HL-60/S4 (cell line): Measurements from ENCODE around the gene PAXX.

Source experiments
- in situ Hi-C: fragments of 300-500 bp; cut with MboI; formaldehyde crosslinking; loops from 2 replicates; pipeline ENCODE4 v1.14.3; 2022; ENCODE audit warnings: low sequenced_read_pairs

The PAXX gene

DNA sequence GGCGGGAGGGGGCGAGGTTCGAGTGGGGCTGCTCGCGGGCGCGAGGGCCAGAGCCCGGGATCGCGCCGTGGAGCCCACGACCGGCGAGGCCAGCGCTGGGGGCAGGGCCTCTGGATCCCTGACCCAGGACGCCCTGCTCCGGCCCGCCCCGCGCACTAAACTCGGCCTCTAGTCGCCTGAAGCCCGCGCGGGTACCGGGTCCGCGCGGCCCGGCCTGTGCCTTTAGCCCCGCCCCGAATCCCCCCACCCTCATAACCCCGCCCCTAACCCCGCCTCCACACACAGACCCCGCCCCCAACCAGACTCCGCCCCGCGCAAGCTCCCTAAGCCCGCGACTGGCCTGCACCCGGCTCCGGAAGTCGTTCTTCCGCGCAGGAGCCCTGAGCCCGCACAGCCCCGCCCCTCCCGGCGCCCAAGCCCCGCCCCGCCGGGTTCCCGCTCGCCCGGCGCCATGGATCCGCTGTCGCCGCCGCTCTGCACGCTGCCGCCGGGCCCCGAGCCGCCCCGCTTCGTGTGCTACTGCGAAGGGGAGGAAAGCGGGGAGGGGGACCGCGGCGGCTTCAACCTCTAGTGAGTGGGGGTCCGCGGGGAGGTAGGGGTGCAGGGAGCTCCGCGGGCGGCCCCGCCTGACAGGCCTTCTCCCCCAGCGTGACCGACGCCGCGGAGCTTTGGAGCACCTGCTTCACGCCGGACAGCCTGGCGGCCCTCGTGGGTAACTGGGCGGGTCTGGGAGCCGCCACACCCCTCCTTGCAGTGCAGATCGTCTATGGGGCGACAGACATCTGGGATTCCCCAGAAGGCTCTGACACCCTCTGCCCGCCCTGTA lies at the start of gene PAXX:
PAXX (plus strand) TSS at position 430 of the 826 bp plus-strand sequence; CDS start at position 452, 22 bp downstream.
- in situ Hi-C loops: no loop called here

DNA sequence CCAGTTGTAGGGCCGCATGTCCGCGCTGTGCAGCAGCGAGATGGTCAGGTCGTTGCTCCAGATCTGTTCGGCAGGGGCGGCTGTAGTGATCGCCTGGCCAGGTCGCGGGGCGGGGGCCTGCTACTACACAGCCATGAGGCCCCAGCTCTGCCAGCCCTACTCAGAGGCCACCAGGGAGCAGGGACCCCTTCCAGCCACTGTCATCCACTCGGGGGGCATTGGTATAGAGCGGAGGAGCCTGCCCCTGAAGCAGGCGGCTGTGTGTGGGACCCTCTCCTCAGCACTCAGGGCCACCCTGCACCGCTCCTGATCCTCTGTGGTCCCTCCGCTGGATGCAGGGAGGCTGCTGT lies 49.4 kb upstream of the PAXX start:
- in situ Hi-C loops: no loop called here

DNA sequence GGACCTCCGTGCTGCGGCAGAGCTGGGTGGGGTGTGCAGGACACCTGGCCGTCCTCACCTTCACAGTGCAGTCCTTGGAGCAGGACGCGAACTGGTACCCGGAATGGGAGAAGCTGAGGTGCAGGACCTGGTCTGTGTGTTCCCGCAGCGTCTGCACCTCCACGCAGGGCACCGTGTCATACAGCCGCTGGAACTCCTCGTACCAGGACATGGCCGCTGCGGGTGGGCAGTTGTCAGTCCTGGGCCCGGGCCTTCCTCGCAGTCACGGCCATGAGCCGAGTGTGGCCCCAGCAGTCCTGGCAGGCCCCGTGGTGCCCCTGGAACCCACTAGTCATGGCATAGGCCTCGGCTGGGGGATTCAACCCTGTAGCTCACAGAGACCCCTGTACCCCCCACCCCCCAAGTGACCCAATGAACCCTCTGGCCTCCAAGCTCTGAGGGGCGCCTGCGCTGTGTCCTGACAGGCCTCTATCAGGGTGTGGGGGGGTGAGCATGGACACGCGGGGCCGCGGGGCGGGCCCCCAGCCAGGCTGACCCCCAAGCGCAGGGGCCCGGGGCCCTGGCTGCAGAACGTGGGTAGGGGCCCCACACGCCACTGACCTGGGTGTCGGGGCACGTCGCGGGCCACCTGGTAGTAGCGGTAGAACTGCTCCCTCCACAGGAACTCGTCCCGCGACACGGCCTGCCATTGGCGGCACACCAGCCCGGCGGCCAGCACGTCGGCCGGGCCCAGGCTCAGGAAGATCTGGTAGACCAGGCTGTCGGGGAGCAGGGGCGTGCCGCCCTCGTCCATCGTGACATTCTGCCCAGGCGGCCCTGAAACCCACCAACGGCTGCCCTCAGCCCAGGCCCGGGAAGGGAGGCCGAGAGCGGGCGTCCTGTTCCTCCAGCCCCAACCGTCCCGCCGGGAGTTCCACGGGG lies 48.7 kb upstream of the PAXX start:
- in situ Hi-C loops: no loop called here

- in situ Hi-C loops: no loop called here
Observed at GRCh38 chr9:136944212-136944518, 48.1 kb upstream of the PAXX start.

DNA sequence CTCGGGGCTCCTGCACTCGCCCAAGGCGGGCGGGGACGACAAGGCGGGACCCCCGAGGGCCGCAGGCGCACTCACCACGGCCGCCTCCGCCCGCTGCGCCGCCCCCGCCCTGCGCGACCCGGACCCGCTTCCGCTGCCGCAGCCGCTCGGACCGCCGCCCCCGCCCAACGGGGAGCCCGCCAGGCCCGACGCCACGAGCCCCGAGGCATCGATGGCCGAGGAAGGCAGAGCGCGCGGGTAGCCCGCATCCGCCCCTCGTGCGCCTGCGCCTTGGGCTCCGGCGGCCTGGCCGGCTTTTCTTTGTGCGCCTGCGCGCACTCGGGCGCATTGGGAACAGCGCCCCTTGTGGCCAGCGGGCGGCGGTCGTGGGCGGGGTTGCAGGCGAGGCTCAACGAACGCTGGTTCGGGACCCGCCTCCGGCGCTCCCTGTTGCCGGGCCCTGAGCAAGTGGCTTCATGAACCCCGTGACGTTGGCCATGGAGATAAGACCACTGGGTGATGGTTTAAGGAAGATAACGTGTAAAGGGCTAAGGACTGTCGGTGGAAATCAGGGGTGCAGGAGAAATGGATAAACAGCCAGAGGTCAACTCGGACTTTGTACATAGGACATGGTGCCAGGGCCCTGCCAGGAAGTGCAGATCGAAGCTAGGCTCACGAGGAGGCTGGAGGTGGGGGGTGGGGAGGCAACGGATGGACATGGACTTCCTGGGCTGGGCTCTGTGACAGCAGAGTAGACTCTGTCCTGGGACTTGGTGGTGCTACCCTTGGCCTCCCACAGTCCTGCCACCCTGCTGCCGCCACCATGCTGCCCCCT lies 47.5 kb upstream of the PAXX start, which contains the start of the genes C8G and FBXW5:
C8G (plus strand) TSS at position 725 of the 814 bp plus-strand sequence; CDS start at position 803, 78 bp downstream.
FBXW5 (minus strand) TSS at position 220 of the 814 bp plus-strand sequence. CDS start 655 bp downstream, outside the sequence.
- in situ Hi-C loops: no loop called here

- in situ Hi-C loops: no loop called here
Observed at GRCh38 chr9:136945333-136946227, 46.6 kb upstream of the PAXX start.

- in situ Hi-C loops: no loop called here
Observed at GRCh38 chr9:136946228-136947027, 45.8 kb upstream of the PAXX start.

- in situ Hi-C loops: no loop called here
Observed at GRCh38 chr9:136947028-136947891, 45.0 kb upstream of the PAXX start.

GRCh38 chr9:136947955-136948510 lies 44.2 kb upstream of the PAXX start:
- in situ Hi-C loops: no loop called here

DNA sequence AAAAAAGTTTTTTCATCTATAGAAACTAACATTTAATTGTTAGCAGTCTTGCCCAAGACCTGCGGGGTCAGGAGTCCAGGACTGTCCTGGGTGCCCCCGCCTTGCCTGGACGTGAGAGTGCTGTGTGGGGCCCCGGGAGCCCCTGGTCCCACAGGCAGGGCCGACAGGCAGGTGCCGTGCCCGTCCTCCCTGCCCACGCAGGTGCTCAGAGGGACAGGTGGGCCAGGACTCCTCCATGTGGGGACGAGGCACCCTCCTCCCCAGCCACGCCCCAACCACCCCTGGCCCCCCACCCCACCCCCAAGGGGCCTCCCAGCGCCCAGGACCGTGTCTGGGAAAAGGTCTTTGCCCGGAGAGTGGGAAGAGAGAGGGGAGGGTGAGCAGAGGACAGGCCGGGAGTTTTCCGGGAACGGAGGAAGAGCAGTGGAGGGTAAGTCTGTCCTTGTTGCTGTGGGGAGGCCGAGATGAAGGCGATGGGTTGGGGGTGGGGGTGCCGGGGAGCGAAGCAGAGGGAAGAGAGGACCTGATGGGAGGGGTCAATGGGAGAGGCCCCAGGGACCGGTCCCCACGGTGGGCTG lies 42.9 kb upstream of the PAXX start:
- in situ Hi-C loops: no loop called here

- in situ Hi-C loops: no loop called here
Observed at GRCh38 chr9:136949817-136950655, 42.2 kb upstream of the PAXX start.

DNA sequence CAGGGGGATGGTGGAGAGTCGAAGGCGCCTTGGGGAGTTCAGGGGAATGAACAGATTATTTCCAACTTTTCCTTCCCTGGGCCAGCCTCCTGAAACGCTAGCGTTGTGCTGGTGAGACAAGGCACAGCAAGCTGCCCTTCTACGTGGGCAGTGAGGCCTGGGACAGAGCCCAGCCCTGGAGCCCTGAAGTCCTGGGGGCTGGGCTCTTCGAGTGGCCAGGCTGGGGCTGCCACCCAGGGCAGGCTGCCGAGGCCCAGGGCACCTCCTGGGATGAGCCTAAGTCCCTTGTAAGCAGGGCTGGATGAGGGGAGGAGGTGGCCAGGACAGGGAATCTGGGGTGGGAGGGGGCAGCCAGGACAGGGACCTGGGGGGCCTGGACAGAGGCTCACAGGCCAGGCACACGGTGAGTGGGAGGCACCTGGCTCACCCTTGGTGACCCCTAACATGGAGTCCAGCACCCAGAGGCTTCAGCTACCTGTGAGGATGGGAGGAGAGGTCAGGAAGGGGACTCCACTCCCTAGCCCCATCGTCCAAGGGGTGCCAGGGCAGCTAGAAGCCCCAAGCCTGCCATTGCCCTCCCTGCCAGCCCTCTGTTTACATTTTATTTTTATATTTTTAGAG lies 41.5 kb upstream of the PAXX start:
- in situ Hi-C loops: no loop called here

- in situ Hi-C loops: no loop called here
Observed at GRCh38 chr9:136951541-136952320, 40.5 kb upstream of the PAXX start, which contains the start of gene LCN12. Gene LCN12 (plus strand): TSS chr9:136952273. CDS start chr9:136952328, 55 bp downstream.

- in situ Hi-C loops: no loop called here
Observed at GRCh38 chr9:136952321-136952850, 39.8 kb upstream of the PAXX start.
